IMR-90 (cell line): ENCODE results near the gene HEATR3. TPM values are rescaled to one million over a fixed set of nuclear protein-coding genes. Genes with fewer than 3 reads are reported as not detected.

Experiments used
- ATAC-seq: fragments of 200-7000 bp; cut with Tn5 transposase; 2 replicates; pipeline ENCODE4 v1.9.1; 2020; ENCODE audit warnings: low read depth, mild to moderate bottlenecking, moderate library complexity
- BruUV-seq: library from RNA; stranded (reverse); fragments of 400-500 nt; replicated peaks from 2 replicates; lab custom pipeline; 2021; lab: Mats Ljungman, UMichigan
- CTCF ChIA-PET: fragments of 300-600 bp; formaldehyde crosslinking; extraction: SDS; loops from one replicate; lab custom pipeline; 2021; ENCODE audit warnings: antibody characterized with exemption; lab: Yijun Ruan, JAX
- POLR2A ChIA-PET: fragments of 300-600 bp; sonication (Branson Sonifier 250); formaldehyde crosslinking; loops from one replicate; lab custom pipeline; 2022; ENCODE audit warnings: antibody characterized with exemption; ENCODE audit not compliant: unreplicated experiment; lab: Charles Lee
- DNase-seq: peaks from one replicate; pipeline ENCODE4 v3.0.0; 2013
- H2AFZ ChIP-seq: replicated peaks from 2 replicates; pipeline ENCODE3; 2013; ENCODE audit warnings: low read length, mild to moderate bottlenecking; ENCODE audit not compliant: poor library complexity
- H2AK5ac ChIP-seq: 2 replicates; pipeline ENCODE4 v1.6.1; 2013; ENCODE audit warnings: low read depth, low read length, inconsistent platforms
- H2AK9ac ChIP-seq: replicated peaks from 2 replicates; pipeline ENCODE3; 2013; ENCODE audit warnings: mild to moderate bottlenecking, low read depth, low read length, moderate library complexity; ENCODE audit not compliant: poor library complexity
- H2BK120ac ChIP-seq: 2 replicates; pipeline ENCODE4 v1.6.1; 2013; ENCODE audit warnings: low read depth, low read length, inconsistent platforms
- H2BK15ac ChIP-seq: 3 replicates; pipeline ENCODE4 v1.6.1; 2013; ENCODE audit warnings: low read depth, low read length, inconsistent platforms
- H2BK20ac ChIP-seq: 2 replicates; pipeline ENCODE4 v1.6.1; 2013; ENCODE audit warnings: low read depth, mild to moderate bottlenecking, inconsistent platforms, low read length, moderate library complexity
- H2BK5ac ChIP-seq: 2 replicates; pipeline ENCODE4 v1.6.1; 2013; ENCODE audit warnings: mild to moderate bottlenecking, low read depth, low read length, inconsistent platforms; ENCODE audit not compliant: poor library complexity, severe bottlenecking
- H3K14ac ChIP-seq: replicated peaks from 2 replicates; pipeline ENCODE4 v1.6.1; 2013; ENCODE audit warnings: low read depth, low read length, inconsistent platforms
- H3K18ac ChIP-seq: 2 replicates; pipeline ENCODE4 v1.6.1; 2013; ENCODE audit warnings: low read depth, low read length, control low read depth
- H3K23ac ChIP-seq: 2 replicates; pipeline ENCODE4 v1.6.1; 2013; ENCODE audit warnings: low read depth, low read length, inconsistent platforms
- H3K27ac ChIP-seq: 2 replicates; pipeline ENCODE4 v1.5.1; 2013; ENCODE audit warnings: mild to moderate bottlenecking, control low read depth, low read length; ENCODE audit not compliant: insufficient read depth
- H3K27me3 ChIP-seq: 2 replicates; pipeline ENCODE4 v1.6.1; 2013; ENCODE audit warnings: low read length; ENCODE audit not compliant: control insufficient read depth, insufficient read depth
- H3K36me3 ChIP-seq: 2 replicates; pipeline ENCODE4 v1.6.1; 2013; ENCODE audit warnings: low read length, mixed read lengths; ENCODE audit not compliant: control insufficient read depth, insufficient read depth
- H3K4ac ChIP-seq: 2 replicates; pipeline ENCODE4 v1.6.1; 2013; ENCODE audit warnings: low read depth, low read length, inconsistent platforms
- H3K4me1 ChIP-seq: 2 replicates; pipeline ENCODE4 v1.6.1; 2013; ENCODE audit warnings: low read length, mixed read lengths; ENCODE audit not compliant: control insufficient read depth, insufficient read depth
- H3K4me2 ChIP-seq: 2 replicates; pipeline ENCODE4 v1.6.1; 2013; ENCODE audit warnings: low read depth, mild to moderate bottlenecking, control low read depth, low read length, moderate library complexity
- H3K4me3 ChIP-seq: 2 replicates; pipeline ENCODE4 v1.5.1; 2013; ENCODE audit warnings: low read depth, mild to moderate bottlenecking, control low read depth, low read length, moderate library complexity; ENCODE audit not compliant: insufficient read depth
- H3K56ac ChIP-seq: 2 replicates; pipeline ENCODE4 v1.6.1; 2013; ENCODE audit warnings: low read length, inconsistent platforms; ENCODE audit not compliant: insufficient read depth; ENCODE audit errors: extremely low read depth
- H3K79me1 ChIP-seq, 2 experiments: 2 replicates each; pipeline ENCODE4 v1.6.1; 2013; ENCODE audit warnings: low read length in 2 of 2, inconsistent platforms in 1 of 2, low read depth in 1 of 2
- H3K9ac ChIP-seq: 2 replicates; pipeline ENCODE4 v1.6.1; 2013; ENCODE audit warnings: low read depth, low read length, control low read depth
- H3K9me1 ChIP-seq: 2 replicates; pipeline ENCODE4 v1.6.1; 2013; ENCODE audit warnings: low read length, inconsistent platforms; ENCODE audit not compliant: insufficient read depth
- H3K9me3 ChIP-seq: 2 replicates; pipeline ENCODE4 v1.6.1; 2013; ENCODE audit warnings: low read length; ENCODE audit not compliant: control insufficient read depth, insufficient read depth
- H4K20me1 ChIP-seq: 2 replicates; pipeline ENCODE4 v1.6.1; 2013; ENCODE audit warnings: low read length, inconsistent platforms; ENCODE audit not compliant: insufficient read depth
- H4K5ac ChIP-seq: 2 replicates; pipeline ENCODE4 v1.6.1; 2013; ENCODE audit warnings: mild to moderate bottlenecking, low read depth, low read length, control low read depth
- H4K8ac ChIP-seq, 2 experiments: 2 replicates each; pipeline ENCODE4 v1.6.1; 2013; ENCODE audit warnings: low read depth in 2 of 2, low read length in 2 of 2, control low read depth in 1 of 2, inconsistent platforms in 1 of 2
- H4K91ac ChIP-seq: 2 replicates; pipeline ENCODE4 v1.6.1; 2013; ENCODE audit warnings: low read depth, low read length, inconsistent platforms; ENCODE audit not compliant: insufficient read depth
- BHLHE40 ChIP-seq: fragments of 150-350 bp; IDR thresholded peaks from 2 replicates; pipeline ENCODE4 v1.6.1; 2016; ENCODE audit warnings: mild to moderate bottlenecking, low read depth, low read length
- CEBPB ChIP-seq: IDR thresholded peaks from 2 replicates; pipeline ENCODE4 v1.6.1; 2012; ENCODE audit warnings: low read depth, low read length, improper control_type of control experiment
- CHD1 ChIP-seq: IDR thresholded peaks from 2 replicates; pipeline ENCODE4 v1.6.1; 2012; ENCODE audit warnings: low read depth, low read length, improper control_type of control experiment
- CTCF ChIP-seq: conservative IDR thresholded peaks from 2 replicates; pipeline ENCODE4 v1.5.1; 2012; ENCODE audit warnings: mild to moderate bottlenecking, low read depth, low read length, improper control_type of control experiment
- FOS ChIP-seq: fragments of 150-350 bp; IDR thresholded peaks from 2 replicates; pipeline ENCODE4 v1.6.1; 2016; ENCODE audit warnings: low read depth, low read length
- MAFK ChIP-seq: IDR thresholded peaks from 2 replicates; pipeline ENCODE4 v1.6.1; 2012; ENCODE audit warnings: low read depth, low read length, improper control_type of control experiment
- MAZ ChIP-seq: IDR thresholded peaks from 2 replicates; pipeline ENCODE4 v1.6.1; 2012; ENCODE audit warnings: low read depth, mild to moderate bottlenecking, low read length, improper control_type of control experiment, moderate library complexity, borderline replicate concordance
- MXI1 ChIP-seq: IDR thresholded peaks from 2 replicates; pipeline ENCODE4 v1.6.1; 2012; ENCODE audit warnings: low read depth, mild to moderate bottlenecking, low read length, moderate library complexity, borderline replicate concordance
- NFE2L2 ChIP-seq: fragments of 150-350 bp; IDR thresholded peaks from 2 replicates; pipeline ENCODE4 v1.6.1; 2016; ENCODE audit warnings: low read depth, mild to moderate bottlenecking, low read length
- POLR2A ChIP-seq: IDR thresholded peaks from 2 replicates; pipeline ENCODE4 v1.6.1; 2012; ENCODE audit warnings: mild to moderate bottlenecking, low read depth, low read length
- RAD21 ChIP-seq: IDR thresholded peaks from 2 replicates; pipeline ENCODE4 v1.6.1; 2012; ENCODE audit warnings: low read length, improper control_type of control experiment
- RCOR1 ChIP-seq: IDR thresholded peaks from 2 replicates; pipeline ENCODE4 v1.6.1; 2012; ENCODE audit warnings: mild to moderate bottlenecking, low read length, improper control_type of control experiment; ENCODE audit not compliant: insufficient replicate concordance
- SMC3 ChIP-seq: fragments of 150-350 bp; IDR thresholded peaks from 2 replicates; pipeline ENCODE4 v1.6.1; 2016; ENCODE audit warnings: low read depth, mild to moderate bottlenecking, antibody characterized with exemption, low read length, moderate library complexity
- USF2 ChIP-seq: fragments of 150-350 bp; IDR thresholded peaks from 2 replicates; pipeline ENCODE4 v1.6.1; 2017; ENCODE audit warnings: mild to moderate bottlenecking, antibody characterized with exemption, low read length, low read depth
- WGBS, 2 experiments: methylation state at CpG; one replicate each; pipeline versions ENCODE4 v1.1.5 to v1.1.7; 2013; ENCODE audit warnings: missing lambda C conversion rate in 2 of 2; ENCODE audit not compliant: insufficient read length in 1 of 2; ENCODE audit errors: extremely low coverage in 2 of 2; 5-methylcytosine and 5-hydroxymethylcytosine counted together
- dilution Hi-C: fragments of 300-500 bp; cut with HindIII; formaldehyde crosslinking; loops from one replicate; pipeline ENCODE4 v1.14.3; 2018; ENCODE audit warnings: low sequenced_read_pairs; ENCODE audit not compliant: unreplicated experiment
- in situ Hi-C: fragments of 300-500 bp; cut with MboI; formaldehyde crosslinking; loops from 3 replicates; pipeline ENCODE4 v1.14.3; 2019; ENCODE audit warnings: low sequenced_read_pairs, inconsistent platforms, mixed read lengths
- intact Hi-C: fragments of 100-400 bp; cut with micrococcal nuclease; formaldehyde crosslinking; loops from 2 replicates; pipeline ENCODE4 v1.10.0; 2022
- polyA plus RNA-seq, 3 experiments: library from polyadenylated mRNA; depleted of rRNA; stranded (reverse); fragments of >200 nt; gene quantifications; 2 replicates each; pipeline ENCODE4 v1.2.3, GENCODE V29; 2012; ENCODE audit warnings: low replicate concordance in 1 of 3
- total RNA-seq: library from RNA; depleted of rRNA; stranded (reverse); fragments of >200 nt; gene quantifications from 2 replicates; pipeline ENCODE4 v1.2.3, GENCODE V29; 2012
- TF ChIP-seq, protein P1 (sequence below): fragments of 150-350 bp; IDR thresholded peaks from 2 replicates; pipeline ENCODE4 v1.6.1; 2016; ENCODE audit warnings: low read depth, mild to moderate bottlenecking, low read length, moderate library complexity, borderline replicate concordance

Gene HEATR3
- total and polyA plus RNA-seq, 2 of the 4 experiments (the other 2 are of a cell fraction), result 9.4 to 21.1 TPM

GRCh38 chr16:50121721-50122445 is 56.1 kb downstream of the HEATR3 start:
- no peak overlapping the region for H3K27ac ChIP-seq
- H3K4me3 ChIP-seq, result no peak overlapping the region
- no peak overlapping the region for H3K4me2 ChIP-seq
- H4K8ac ChIP-seq, result no peak overlapping the region
- H3K14ac ChIP-seq, result no peak overlapping the region
- H3K56ac ChIP-seq, result no peak overlapping the region
- CTCF ChIA-PET, result interaction anchor here (0.9 kb wide), 1 partner anchor 97 kb away, joined by 3 read pairs; the partner anchor contains the start of gene CNEP1R1
- no peak for ATAC-seq
- POLR2A ChIA-PET, result no interaction called here
- H2BK20ac ChIP-seq, result no peak overlapping the region
- no peak overlapping the region for H3K18ac ChIP-seq
- H3K27me3 ChIP-seq, result peaks cover 3% of the 10 kb centered on the region
- H3K23ac ChIP-seq, result no peak overlapping the region
- 59% methylated on average over 8 of the region's 14 CpGs; no CpG with 5 or more reads in 1 of the 2 experiments for WGBS, 2 experiments
- H2AFZ ChIP-seq, result no peak overlapping the region
- H4K5ac ChIP-seq, result no peak overlapping the region
- no peak overlapping the region for H2BK5ac ChIP-seq
- DNase-seq, result no peak
- no peaks in the 10 kb centered on the region for H3K79me1 ChIP-seq
- H4K91ac ChIP-seq, result no peak overlapping the region
- no peak overlapping the region for H3K9ac ChIP-seq
- no peaks in the 10 kb centered on the region for H3K36me3 ChIP-seq
- no TSS peak for BruUV-seq
- H3K4ac ChIP-seq, result no peak overlapping the region
- no peak overlapping the region for H2BK120ac ChIP-seq
- in situ Hi-C loops (loop anchor here (10.0 kb wide), 1 partner anchor 63 kb away; no protein-coding TSS in a partner anchor), dilution Hi-C loops (no loop called here), intact Hi-C loops (no loop called here)
- no peak overlapping the region for H2BK15ac ChIP-seq
- H3K4me1 ChIP-seq, result no peaks in the 10 kb centered on the region
- no peaks in the 10 kb centered on the region for H3K9me3 ChIP-seq
- H2AK5ac ChIP-seq, result no peak overlapping the region
- no peaks in the 10 kb centered on the region for H3K9me1 ChIP-seq
- no peak overlapping the region for H2AK9ac ChIP-seq
- H4K20me1 ChIP-seq, result no peaks in the 10 kb centered on the region
- TF ChIP-seq RCOR1, result no peak
- TF ChIP-seq POLR2A, result no peak
- no peak for TF ChIP-seq MAFK
- no peak for TF ChIP-seq USF2
- TF ChIP-seq BHLHE40, result no peak
- no peak for TF ChIP-seq MXI1
- TF ChIP-seq CEBPB, result no peak
- TF ChIP-seq, protein P1, sequence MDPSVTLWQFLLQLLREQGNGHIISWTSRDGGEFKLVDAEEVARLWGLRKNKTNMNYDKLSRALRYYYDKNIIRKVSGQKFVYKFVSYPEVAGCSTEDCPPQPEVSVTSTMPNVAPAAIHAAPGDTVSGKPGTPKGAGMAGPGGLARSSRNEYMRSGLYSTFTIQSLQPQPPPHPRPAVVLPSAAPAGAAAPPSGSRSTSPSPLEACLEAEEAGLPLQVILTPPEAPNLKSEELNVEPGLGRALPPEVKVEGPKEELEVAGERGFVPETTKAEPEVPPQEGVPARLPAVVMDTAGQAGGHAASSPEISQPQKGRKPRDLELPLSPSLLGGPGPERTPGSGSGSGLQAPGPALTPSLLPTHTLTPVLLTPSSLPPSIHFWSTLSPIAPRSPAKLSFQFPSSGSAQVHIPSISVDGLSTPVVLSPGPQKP, result no peak
- TF ChIP-seq FOS, result no peak
- TF ChIP-seq CHD1, result no peak
- no peak for TF ChIP-seq CTCF
- TF ChIP-seq MAZ, result no peak
- TF ChIP-seq RAD21, result no peak
- TF ChIP-seq SMC3, result no peak
- TF ChIP-seq NFE2L2, result no peak
